HG03025 (cell line): ENCODE results near the gene FARS2.

Experiments used
- ATAC-seq: cut with Tn5 transposase; IDR thresholded peaks from one replicate; pipeline ENCODE4 v1.9.1; 2021; ENCODE audit warnings: mild to moderate bottlenecking, moderate library complexity; ENCODE audit not compliant: unreplicated experiment, low FRiP score

Gene FARS2

GRCh38 chr6:5732496-5732895 lies 471.2 kb downstream of the FARS2 start:
- no peak for ATAC-seq

GRCh38 chr6:5736016-5736738 lies 474.9 kb downstream of the FARS2 start:
- no peak for ATAC-seq

- ATAC-seq, result no peak
These were observed 476.1 kb downstream of the FARS2 start for GRCh38 chr6:5737460-5737859.

- no peak for ATAC-seq
These were observed 476.9 kb downstream of the FARS2 start for GRCh38 chr6:5738211-5738610.

GRCh38 chr6:5744497-5744896 lies 483.2 kb downstream of the FARS2 start:
- no peak for ATAC-seq

GRCh38 chr6:5745081-5745480 lies 483.8 kb downstream of the FARS2 start:
- ATAC-seq, result no peak

- ATAC-seq, result no peak
These were observed 484.9 kb downstream of the FARS2 start for GRCh38 chr6:5746053-5746758.

GRCh38 chr6:5746759-5747130 lies 485.4 kb downstream of the FARS2 start:
- no peak for ATAC-seq

GRCh38 chr6:5747379-5747778 lies 486.1 kb downstream of the FARS2 start:
- ATAC-seq, result no peak

GRCh38 chr6:5749016-5749650 lies 487.8 kb downstream of the FARS2 start:
- ATAC-seq, result no peak

GRCh38 chr6:5749651-5750215 lies 488.4 kb downstream of the FARS2 start:
- no peak for ATAC-seq

GRCh38 chr6:5751525-5752390 lies 490.4 kb downstream of the FARS2 start:
- no peak for ATAC-seq

- ATAC-seq, result no peak
These were observed 491.0 kb downstream of the FARS2 start for GRCh38 chr6:5752391-5752680.

- no peak for ATAC-seq
These were observed 491.9 kb downstream of the FARS2 start for GRCh38 chr6:5753209-5753608.

GRCh38 chr6:5754904-5755303 lies 493.6 kb downstream of the FARS2 start:
- no peak for ATAC-seq

GRCh38 chr6:5759571-5759970 lies 498.3 kb downstream of the FARS2 start:
- ATAC-seq, result no peak

GRCh38 chr6:5761370-5761769 lies 500.1 kb downstream of the FARS2 start:
- ATAC-seq, result no peak

- ATAC-seq, result no peak
These were observed 501.3 kb downstream of the FARS2 start for GRCh38 chr6:5762561-5762968.

- ATAC-seq, result no peak
These were observed 502.1 kb downstream of the FARS2 start for GRCh38 chr6:5763407-5763806.

GRCh38 chr6:5763871-5764270 lies 502.6 kb downstream of the FARS2 start:
- no peak for ATAC-seq
